Activated T-cell treated with anti-CD3 and anti-CD28 coated beads for 1 hour (primary cell): ENCODE results near the gene PRDM16.

ENCODE experiments used
- DNase-seq: peaks from one replicate; pipeline ENCODE4 v3.0.0-alpha.2; 2020; ENCODE audit warnings: low read depth

PRDM16 gene

GRCh38 chr1:3398396-3399140 is 329.6 kb downstream of the PRDM16 start:
- DNase-seq, result no peak

DNA sequence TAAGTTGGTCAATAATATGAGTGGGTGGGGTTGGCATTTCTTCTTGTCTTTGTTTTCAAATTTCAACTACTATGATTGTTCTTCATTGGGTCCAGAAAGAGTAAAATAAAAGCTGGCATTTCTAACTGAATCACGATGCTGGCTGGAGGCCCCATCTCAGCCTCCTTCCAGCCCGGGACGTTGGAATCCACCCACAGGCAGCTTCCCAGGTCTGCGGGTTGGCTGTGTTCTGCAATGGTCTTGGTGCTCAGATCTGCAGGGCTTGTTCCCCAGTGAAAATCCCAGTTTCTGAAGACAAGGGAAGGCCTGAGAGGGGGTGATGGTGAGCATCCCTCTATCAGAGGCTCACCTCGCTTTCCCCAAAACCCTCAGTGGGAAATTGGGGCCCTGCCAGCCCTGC is 330.7 kb downstream of the PRDM16 start:
- DNase-seq, result no peak

GRCh38 chr1:3401585-3402257 is 332.7 kb downstream of the PRDM16 start:
- no peak for DNase-seq

DNA sequence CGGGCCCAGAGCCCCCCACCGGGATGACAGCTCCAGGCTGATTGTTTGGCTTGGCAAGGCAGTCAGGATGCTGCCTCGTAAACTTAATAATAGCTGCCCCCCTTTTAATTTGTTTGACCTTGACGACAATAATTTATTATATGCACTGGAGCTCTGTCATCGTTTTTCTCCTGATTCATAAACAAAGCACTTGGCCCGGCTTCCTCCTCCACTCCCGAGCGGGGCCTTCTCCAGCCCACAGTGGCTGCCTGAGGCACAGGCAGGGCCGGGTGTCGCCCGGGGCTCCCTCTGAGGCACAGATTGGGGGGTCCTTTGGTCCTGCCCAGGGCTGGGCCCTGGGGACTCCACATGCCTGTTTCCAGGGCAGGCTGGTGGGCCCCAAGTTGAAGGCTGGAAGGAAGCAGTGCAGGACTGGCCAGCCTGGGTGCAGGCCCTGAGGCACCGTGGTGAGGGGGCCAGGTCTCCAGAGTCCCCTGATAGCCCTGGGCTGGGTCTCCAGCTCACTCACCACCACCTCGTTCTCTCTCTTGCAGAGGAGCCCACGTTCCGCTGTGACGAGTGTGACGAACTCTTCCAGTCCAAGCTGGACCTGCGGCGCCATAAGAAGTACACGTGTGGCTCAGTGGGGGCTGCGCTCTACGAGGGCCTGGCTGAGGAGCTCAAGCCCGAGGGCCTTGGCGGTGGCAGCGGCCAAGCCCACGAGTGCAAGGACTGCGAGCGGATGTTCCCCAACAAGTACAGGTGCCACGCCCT is 333.4 kb downstream of the PRDM16 start:
- no peak for DNase-seq

DNA sequence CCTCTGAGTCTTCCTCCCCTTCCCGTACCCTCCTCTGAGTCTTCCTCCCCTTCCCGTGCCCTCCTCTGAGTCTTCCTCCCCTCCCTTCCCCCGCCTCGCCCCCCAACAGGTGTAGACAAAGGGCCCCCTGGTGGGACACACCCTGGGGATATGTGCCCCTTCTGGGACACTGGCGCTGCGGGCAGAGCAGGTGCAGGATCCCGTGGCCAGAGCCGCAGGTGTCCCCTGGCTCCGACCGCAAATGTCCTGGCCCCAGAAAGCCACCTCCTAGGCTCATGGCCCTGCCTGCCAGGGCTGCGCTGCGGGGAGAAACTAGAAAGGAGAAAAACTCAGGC is 334.0 kb downstream of the PRDM16 start:
- DNase-seq, result no peak

DNA sequence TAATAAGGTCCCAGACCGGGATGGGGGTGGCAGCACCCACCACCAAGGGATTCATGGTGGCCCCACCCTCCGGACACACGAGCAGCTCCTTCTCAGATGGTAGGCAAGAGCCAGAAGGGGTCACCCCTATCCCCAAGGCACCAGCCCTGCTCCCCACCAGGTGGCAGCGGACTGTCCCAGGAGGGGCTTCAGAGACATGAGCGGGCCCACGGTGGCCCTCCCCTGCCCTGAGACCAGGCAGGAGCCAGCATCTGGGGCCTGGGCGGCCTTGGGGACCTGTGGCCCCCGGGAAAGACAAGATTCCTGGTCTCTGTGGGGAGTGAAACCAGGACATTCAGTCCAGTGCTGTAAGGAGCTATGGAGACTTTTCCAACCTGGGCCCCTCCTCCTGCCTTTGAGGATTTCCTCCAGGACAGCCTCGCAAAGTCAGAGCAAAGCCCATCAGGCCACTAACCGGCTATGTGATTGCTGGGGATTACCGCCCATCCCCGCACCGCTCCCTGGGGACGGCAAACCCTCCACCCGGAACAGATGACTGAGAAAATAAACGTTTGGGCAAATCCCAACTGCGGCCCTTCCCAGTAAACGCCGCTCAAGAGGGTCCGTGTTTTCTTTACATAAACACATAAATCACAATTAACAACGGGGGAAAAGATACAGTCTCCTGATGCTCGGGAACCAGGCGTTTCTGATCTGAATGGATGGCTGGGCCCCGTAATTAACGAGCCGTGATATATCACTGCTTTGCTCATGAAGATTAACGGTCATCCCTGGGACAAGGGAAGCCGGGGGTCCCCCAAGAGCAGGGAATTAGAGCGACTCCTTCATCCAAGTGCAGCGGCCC is 334.6 kb downstream of the PRDM16 start:
- DNase-seq, result no peak

GRCh38 chr1:3404301-3404700 is 335.3 kb downstream of the PRDM16 start:
- DNase-seq, result no peak

DNA sequence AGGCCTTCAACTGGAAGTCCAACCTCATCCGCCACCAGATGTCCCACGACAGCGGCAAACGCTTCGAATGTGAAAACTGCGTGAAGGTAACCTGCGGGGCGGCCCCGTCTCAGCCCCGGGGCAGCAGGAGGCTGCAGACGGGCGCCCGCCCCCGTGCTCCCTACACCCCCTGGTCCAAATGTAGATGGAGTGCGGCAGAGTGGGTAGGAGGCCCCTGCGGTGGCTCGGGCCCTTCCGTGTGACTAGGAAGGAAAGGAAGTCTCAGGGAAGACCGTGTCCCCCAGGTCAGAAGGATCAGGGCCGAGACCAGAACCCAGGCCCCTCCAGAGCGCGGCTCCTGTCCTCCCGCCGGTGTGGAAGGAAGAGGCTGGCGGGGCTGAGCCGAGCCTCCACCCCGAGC is 335.8 kb downstream of the PRDM16 start:
- DNase-seq, result no peak

- DNase-seq, result no peak
Observed at GRCh38 chr1:3405491-3405890, 336.5 kb downstream of the PRDM16 start.

DNA sequence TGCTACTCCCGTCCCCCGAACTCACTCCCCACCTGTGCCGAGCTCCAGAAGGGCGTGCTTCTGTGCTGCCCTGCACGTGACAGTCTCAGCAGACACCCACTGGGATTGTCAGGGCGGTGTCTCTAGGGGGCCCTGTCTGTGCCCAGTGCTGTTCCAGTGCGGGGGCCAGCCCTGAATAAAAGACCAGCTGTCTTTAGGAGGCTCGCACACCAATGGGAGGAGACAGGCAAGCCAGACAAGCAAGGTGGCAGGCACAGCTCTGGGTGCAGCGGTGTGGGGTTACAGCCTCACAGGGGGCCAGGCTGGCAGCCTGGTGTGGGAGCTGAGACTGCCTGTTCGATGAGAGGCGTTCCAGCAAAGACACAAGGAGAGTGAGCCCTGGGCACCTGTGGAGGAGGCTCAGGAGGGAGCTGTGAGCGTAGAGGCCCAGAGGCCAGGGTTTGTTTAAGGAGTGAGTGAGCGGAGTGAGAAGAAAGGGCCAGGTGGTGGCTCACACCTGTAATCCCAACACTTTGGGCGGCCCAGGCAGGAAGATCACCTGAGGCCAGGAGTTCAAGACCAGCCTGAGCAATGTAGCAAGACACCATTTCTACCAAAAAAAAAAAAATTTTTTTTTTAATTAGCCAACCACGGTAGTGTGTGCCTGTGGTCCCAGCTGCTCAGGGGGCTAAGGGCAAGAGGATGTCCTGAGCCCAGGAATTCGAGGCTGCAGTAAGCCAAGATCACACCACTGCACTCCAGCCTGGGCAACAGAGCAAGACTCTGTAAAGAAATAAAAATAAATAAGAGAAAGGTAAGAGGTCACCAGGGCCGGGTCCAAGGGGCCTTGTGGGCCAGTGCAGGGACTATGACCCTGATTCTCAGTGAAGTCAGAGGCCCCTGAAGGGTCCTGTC is 337.2 kb downstream of the PRDM16 start:
- DNase-seq, result no peak

- DNase-seq, result no peak
Observed at GRCh38 chr1:3407021-3407420, 338.0 kb downstream of the PRDM16 start.

DNA sequence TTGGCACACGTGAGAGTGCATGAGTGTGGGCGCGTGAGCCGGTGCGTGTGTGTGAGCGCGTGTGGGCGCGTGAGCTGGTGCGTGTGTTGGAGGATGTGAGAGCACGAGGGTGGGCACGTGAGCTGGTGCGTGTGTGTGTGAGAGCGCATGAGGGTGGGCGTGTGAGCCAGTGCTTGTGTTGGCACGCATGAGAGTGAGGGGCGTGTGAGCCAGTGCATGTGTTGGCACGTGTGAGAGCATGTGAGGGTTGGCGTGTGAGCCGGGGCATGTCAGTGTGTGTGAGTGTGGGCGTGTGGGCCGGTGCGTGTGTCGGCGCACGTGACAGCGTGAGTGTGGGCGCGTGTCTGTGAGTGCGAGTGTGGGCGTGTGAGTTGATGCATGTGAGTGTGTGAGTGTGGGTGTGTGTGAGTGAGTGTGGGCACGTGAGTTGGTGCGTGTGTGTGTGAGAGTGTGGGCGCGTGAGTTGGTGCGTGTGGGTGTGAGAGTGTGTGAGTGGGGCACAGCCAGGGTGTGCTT is 339.8 kb downstream of the PRDM16 start:
- no peak for DNase-seq

DNA sequence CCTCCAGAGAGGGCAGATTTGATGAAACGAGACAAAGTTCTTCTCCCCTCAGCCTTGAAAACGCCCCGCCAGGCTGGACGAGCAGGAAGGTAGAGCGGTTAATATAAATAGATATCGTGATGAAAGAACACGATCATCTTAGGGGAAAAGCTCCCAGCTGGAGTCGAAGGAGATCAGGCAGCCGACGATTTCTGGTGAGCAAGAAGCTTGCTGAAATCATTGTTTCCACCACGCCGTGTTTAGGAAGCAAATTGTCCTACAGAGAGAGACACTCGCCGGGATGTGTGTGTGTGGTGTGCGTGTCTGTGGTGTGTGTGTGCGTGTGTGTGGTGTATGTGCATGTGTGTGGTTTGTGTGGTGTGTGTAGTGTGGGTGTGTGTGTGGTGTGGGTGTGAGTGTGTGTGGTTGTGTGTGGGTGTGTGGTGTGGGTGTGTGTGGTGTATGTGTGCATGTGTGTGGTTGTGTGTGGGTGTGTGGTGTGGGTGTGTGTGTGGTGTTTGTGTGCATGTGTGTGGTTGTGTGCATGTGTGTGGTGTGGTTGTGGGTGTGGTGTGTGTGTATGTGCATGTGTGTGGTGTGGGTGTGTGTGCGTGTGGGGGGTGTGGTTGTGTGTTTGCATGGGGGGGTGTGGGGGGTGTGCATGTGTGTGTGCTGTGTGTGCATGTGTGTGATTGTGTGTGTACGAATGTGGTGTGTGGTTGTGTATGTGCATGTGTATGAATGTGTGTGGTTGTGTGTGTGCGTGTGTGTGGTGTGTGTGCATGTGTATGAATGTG is 340.6 kb downstream of the PRDM16 start:
- no peak for DNase-seq

- no peak for DNase-seq
Observed at GRCh38 chr1:3410142-3410925, 341.3 kb downstream of the PRDM16 start.

GRCh38 chr1:3411806-3412205 is 342.8 kb downstream of the PRDM16 start:
- DNase-seq, result no peak

GRCh38 chr1:3412376-3412775 is 343.4 kb downstream of the PRDM16 start:
- DNase-seq, result no peak

DNA sequence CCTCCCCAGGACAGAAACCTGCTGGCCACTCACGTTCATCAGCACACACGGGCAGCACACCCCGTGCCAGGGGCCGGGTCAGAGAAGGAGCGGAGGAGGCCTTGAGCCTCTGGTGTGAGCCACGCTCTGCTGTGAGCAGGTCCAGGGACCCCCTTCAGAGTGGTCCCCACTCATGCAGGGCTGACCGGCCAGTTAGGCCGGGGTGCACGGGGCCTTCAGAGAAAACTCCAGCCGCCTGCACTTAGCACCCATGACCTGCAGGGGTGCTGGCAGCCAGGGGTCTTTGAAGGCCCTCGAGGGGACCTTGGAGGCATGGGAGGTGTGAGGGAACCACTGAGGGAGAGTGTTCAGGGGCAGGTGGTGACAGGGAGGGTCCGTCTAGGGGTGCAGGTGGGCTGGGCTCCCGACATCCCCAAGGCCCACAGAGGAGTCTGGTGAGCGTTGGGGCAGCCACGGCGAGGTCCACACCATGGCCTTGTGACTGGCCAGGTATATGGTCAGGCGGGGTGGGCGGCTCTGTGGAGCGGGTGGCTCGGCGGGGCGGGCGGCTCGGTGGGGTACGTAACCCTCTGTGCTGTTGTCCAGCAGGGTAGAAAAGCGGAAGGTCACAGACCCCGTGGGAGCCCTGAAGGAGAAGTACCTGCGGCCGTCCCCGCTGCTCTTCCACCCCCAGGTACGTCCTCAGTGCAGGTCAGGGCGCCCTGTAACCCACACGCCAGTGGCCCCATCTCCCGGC is 345.1 kb downstream of the PRDM16 start:
- DNase-seq, result no peak

- DNase-seq, result no peak
Observed at GRCh38 chr1:3415260-3416090, 346.5 kb downstream of the PRDM16 start.
